OCI-LY1 (cell line): ENCODE results near the gene PRAMEF33.
"Not testable (repeated sequence)": the region's sequence is repeated elsewhere in the genome, so short reads cannot be mapped to it uniquely, and the experiment has no call there.

ENCODE experiments used
- H2AFZ ChIP-seq: fragments of 200-600 bp; sonication (generic), shearing (Covaris generic); 2 replicates; pipeline ENCODE4 v1.6.0; 2014; ENCODE audit warnings: antibody characterized with exemption, mild to moderate bottlenecking, low read length
- H3F3A ChIP-seq: fragments of 200-600 bp; sonication (generic), shearing (Covaris generic); 2 replicates; pipeline ENCODE4 v1.6.0; 2014; ENCODE audit warnings: mild to moderate bottlenecking, antibody characterized with exemption, low read length, moderate library complexity; ENCODE audit not compliant: insufficient read depth
- H3K27ac ChIP-seq: fragments of 200-600 bp; sonication (generic); 2 replicates; pipeline ENCODE4 v1.5.1; 2014; ENCODE audit warnings: low read length, mixed run types, mild to moderate bottlenecking, low read depth; ENCODE audit not compliant: poor library complexity, severe bottlenecking
- H3K27me3 ChIP-seq: fragments of 200-600 bp; sonication (generic); 2 replicates; pipeline ENCODE4 v1.6.0; 2014; ENCODE audit warnings: antibody characterized with exemption, mild to moderate bottlenecking, low read length, moderate library complexity; ENCODE audit not compliant: insufficient read depth
- H3K36me3 ChIP-seq: fragments of 200-600 bp; sonication (generic); 2 replicates; pipeline ENCODE4 v1.6.1; 2014; ENCODE audit warnings: mild to moderate bottlenecking, antibody characterized with exemption, low read length, moderate library complexity, mixed read lengths; ENCODE audit not compliant: insufficient read depth
- H3K4me1 ChIP-seq: fragments of 200-600 bp; sonication (generic); 2 replicates; pipeline ENCODE4 v1.5.1; 2014; ENCODE audit warnings: mild to moderate bottlenecking, low read length, moderate library complexity; ENCODE audit not compliant: insufficient read depth, severe bottlenecking
- H3K4me2 ChIP-seq: fragments of 200-600 bp; sonication (generic), shearing (Covaris generic); 2 replicates; pipeline ENCODE4 v1.6.1; 2014; ENCODE audit warnings: low read length
- H3K4me3 ChIP-seq: fragments of 200-600 bp; sonication (generic); 2 replicates; pipeline ENCODE4 v1.5.1; 2014; ENCODE audit warnings: low read length, low read depth, mild to moderate bottlenecking, mixed read lengths; ENCODE audit not compliant: poor library complexity, severe bottlenecking
- H3K79me2 ChIP-seq: fragments of 200-600 bp; shearing (Covaris generic); 2 replicates; pipeline ENCODE4 v1.6.1; 2016; ENCODE audit warnings: mixed run types, low read length, mixed read lengths; ENCODE audit not compliant: insufficient read depth
- H3K9ac ChIP-seq: fragments of 200-600 bp; sonication (generic), shearing (Covaris generic); 2 replicates; pipeline ENCODE4 v1.6.1; 2014; ENCODE audit warnings: mild to moderate bottlenecking, low read length, mixed read lengths
- H3K9me2 ChIP-seq: fragments of 200-600 bp; sonication (generic), shearing (Covaris generic); 2 replicates; pipeline ENCODE4 v1.6.1; 2014; ENCODE audit warnings: low read depth, mild to moderate bottlenecking, low read length, mixed read lengths
- H3K9me3 ChIP-seq: fragments of 200-600 bp; shearing (Covaris generic); 2 replicates; pipeline ENCODE4 v1.6.1; 2014; ENCODE audit warnings: low read length, mixed read lengths
- H4K20me1 ChIP-seq: fragments of 200-600 bp; sonication (generic), shearing (Covaris generic); 2 replicates; pipeline ENCODE4 v1.6.0; 2016; ENCODE audit warnings: mild to moderate bottlenecking, low read length; ENCODE audit not compliant: insufficient read depth

PRAMEF33 gene

GRCh38 chr1:13303239-13303638 is at the start of gene PRAMEF33:
Gene PRAMEF33, plus strand, starts transcription at chr1:13303539. Its CDS starts 2,416 bp downstream, at chr1:13305955.
- H3K27ac ChIP-seq, H3K4me1 ChIP-seq, H2AFZ ChIP-seq, H4K20me1 ChIP-seq, H3K79me2 ChIP-seq, H3F3A ChIP-seq, H3K27me3 ChIP-seq, H3K4me2 ChIP-seq, H3K9me2 ChIP-seq, H3K9ac ChIP-seq, H3K9me3 ChIP-seq, H3K4me3 ChIP-seq, H3K36me3 ChIP-seq: not testable (repeated sequence)

- not testable (repeated sequence) for H3K36me3 ChIP-seq, H3F3A ChIP-seq, H3K27ac ChIP-seq, H3K4me3 ChIP-seq, H3K27me3 ChIP-seq, H3K9me3 ChIP-seq, H3K9me2 ChIP-seq, H3K4me2 ChIP-seq, H2AFZ ChIP-seq, H3K79me2 ChIP-seq, H3K9ac ChIP-seq, H3K4me1 ChIP-seq, H4K20me1 ChIP-seq
These were observed 49.4 kb upstream of the PRAMEF33 start, which contains the start of gene PRAMEF5 for GRCh38 chr1:13253898-13254297. Gene PRAMEF5, plus strand, starts transcription at chr1:13254198. Its CDS starts 5,071 bp downstream, at chr1:13259269.

- not testable (repeated sequence) for H3K79me2 ChIP-seq, H3K27ac ChIP-seq, H3K9me3 ChIP-seq, H3K4me3 ChIP-seq, H3F3A ChIP-seq, H3K27me3 ChIP-seq, H3K4me1 ChIP-seq, H3K4me2 ChIP-seq, H2AFZ ChIP-seq, H3K9me2 ChIP-seq, H4K20me1 ChIP-seq, H3K9ac ChIP-seq, H3K36me3 ChIP-seq
These were observed 38.2 kb upstream of the PRAMEF33 start for GRCh38 chr1:13265124-13265523.

GRCh38 chr1:13277016-13277415 is 26.3 kb upstream of the PRAMEF33 start:
- not testable (repeated sequence) for H3K27ac ChIP-seq, H3K79me2 ChIP-seq, H3K4me2 ChIP-seq, H3K4me3 ChIP-seq, H3K9me3 ChIP-seq, H3F3A ChIP-seq, H3K27me3 ChIP-seq, H3K36me3 ChIP-seq, H2AFZ ChIP-seq, H4K20me1 ChIP-seq, H3K4me1 ChIP-seq, H3K9me2 ChIP-seq, H3K9ac ChIP-seq

- not testable (repeated sequence) for H3K27me3 ChIP-seq, H4K20me1 ChIP-seq, H3K27ac ChIP-seq, H3F3A ChIP-seq, H3K9me3 ChIP-seq, H3K4me3 ChIP-seq, H3K9ac ChIP-seq, H3K36me3 ChIP-seq, H3K4me1 ChIP-seq, H3K9me2 ChIP-seq, H2AFZ ChIP-seq, H3K4me2 ChIP-seq, H3K79me2 ChIP-seq
These were observed 23.7 kb upstream of the PRAMEF33 start for GRCh38 chr1:13279617-13280016.

GRCh38 chr1:13285037-13285436 is 18.3 kb upstream of the PRAMEF33 start, which contains the start of gene PRAMEF8:
Gene PRAMEF8, minus strand, starts transcription at chr1:13285137. Its CDS starts 1,046 bp downstream, at chr1:13284091.
- not testable (repeated sequence) for H3K27me3 ChIP-seq, H3K4me2 ChIP-seq, H3K4me1 ChIP-seq, H3K4me3 ChIP-seq, H3K27ac ChIP-seq, H3K36me3 ChIP-seq, H2AFZ ChIP-seq, H3K9me2 ChIP-seq, H3K9ac ChIP-seq, H3K9me3 ChIP-seq, H4K20me1 ChIP-seq, H3K79me2 ChIP-seq, H3F3A ChIP-seq

GRCh38 chr1:13289030-13289429 is 14.3 kb upstream of the PRAMEF33 start:
- H3K9me3 ChIP-seq, H4K20me1 ChIP-seq, H3K4me1 ChIP-seq, H3K36me3 ChIP-seq, H3K79me2 ChIP-seq, H2AFZ ChIP-seq, H3K9me2 ChIP-seq, H3K9ac ChIP-seq, H3K4me2 ChIP-seq, H3K27me3 ChIP-seq, H3K27ac ChIP-seq, H3K4me3 ChIP-seq, H3F3A ChIP-seq: not testable (repeated sequence)

GRCh38 chr1:13297216-13297931 is 6.0 kb upstream of the PRAMEF33 start:
- H2AFZ ChIP-seq, H3K4me3 ChIP-seq, H3K4me2 ChIP-seq, H3K4me1 ChIP-seq, H3K27ac ChIP-seq, H3K27me3 ChIP-seq, H3K79me2 ChIP-seq, H4K20me1 ChIP-seq, H3F3A ChIP-seq, H3K9me2 ChIP-seq, H3K9me3 ChIP-seq, H3K36me3 ChIP-seq, H3K9ac ChIP-seq: not testable (repeated sequence)
